NCI-H2107 treated with DMSO at 0.1 percent for 48 hours (cell line): ENCODE data around the gene TNKS2.
"Not testable (repeated sequence)": the region's sequence is repeated elsewhere in the genome, so short reads cannot be mapped to it uniquely, and the experiment has no call there.

Source experiments
- DNase-seq: peaks from one replicate; lab custom pipeline; 2025; ENCODE audit not compliant: unreplicated experiment; lab: John Stamatoyannopoulos, UW

The TNKS2 gene

GRCh38 chr10:91797874-91798648 is at the start of gene TNKS2:
Gene TNKS2, plus strand, starts transcription at chr10:91798426. Its CDS starts 265 bp downstream, at chr10:91798691.
- peak; percentile 68 for DNase-seq

DNA sequence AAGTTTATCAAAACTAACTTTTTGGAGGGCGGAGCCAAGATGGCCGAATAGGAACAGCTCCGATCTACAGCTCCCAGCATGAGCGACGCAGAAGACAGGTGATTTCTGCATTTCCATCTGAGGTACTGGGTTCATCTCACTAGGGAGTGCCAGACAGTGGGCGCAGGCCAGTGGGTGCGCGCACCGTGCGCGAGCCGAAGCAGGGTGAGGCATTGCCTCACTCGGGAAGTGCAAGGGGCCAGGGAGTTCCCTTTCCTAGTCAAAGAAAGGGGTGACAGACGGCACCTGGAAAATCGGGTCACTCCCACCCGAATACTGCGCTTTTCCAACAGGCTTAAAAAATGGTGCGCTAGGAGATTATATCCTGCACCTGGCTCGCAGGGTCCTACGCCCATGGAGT is 48.6 kb upstream of the TNKS2 start:
- not testable (repeated sequence) for DNase-seq

GRCh38 chr10:91756286-91756685 is 41.9 kb upstream of the TNKS2 start:
- no peak for DNase-seq

DNA sequence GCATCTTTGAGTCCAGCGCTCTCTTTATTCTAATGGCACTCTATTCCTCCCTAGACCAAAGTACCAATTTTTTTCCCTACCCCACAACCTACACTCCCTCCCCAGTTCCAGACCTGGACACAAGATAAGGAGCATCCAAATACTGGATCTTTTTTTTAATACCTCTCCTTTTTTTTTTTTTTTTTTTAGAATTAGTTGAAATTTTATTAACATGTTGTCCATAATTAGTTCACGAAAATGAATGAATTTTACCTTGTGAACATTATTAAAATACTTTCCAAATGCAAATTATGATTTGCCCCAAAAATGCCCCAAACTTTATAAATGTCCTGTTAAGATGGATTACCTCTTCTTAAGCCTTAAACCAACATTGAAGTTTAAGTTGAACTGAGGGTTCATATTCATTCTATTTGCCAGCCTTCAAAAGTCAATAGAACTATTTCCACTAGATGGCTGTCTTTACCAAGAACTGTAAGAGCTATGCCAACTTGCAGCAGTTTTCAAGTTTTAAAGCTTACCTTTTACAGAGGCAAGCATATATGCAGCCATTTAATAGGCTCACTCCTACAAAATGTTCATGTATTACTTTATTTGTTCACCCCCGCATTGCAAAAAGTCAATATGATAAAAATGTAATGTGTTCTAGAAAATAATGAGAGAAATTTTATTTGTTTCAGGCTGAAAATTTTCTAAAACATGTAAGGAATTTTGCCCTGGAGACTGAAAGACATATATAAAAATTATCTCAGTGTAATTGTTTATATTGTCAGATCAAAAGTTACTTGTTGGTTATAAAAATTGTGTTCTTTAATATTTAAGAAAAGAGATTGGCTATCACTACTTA is 39.7 kb upstream of the TNKS2 start:
- peak; percentile 36 for DNase-seq

DNA sequence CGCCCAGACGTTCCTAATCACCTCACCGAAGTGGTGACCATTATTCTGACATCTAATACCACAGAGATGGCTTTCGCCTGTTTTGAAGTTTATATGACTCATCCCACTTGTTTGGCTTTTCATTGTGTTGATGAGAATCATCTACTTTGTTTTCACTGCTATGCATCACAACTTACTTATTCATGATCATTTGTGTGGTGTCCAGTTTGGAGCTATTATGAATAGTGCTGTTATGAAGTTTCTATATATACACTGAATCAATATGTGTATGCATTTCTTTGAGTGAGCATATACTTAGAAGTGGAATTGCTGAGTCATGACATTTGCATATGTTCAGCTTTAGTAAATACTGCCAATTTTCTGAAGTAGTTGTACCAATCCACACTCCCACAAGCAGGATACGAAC is 38.6 kb upstream of the TNKS2 start:
- no peak for DNase-seq

GRCh38 chr10:91761721-91762120 is 36.5 kb upstream of the TNKS2 start:
- no peak for DNase-seq

GRCh38 chr10:91762878-91763277 is 35.3 kb upstream of the TNKS2 start:
- DNase-seq, result no peak

GRCh38 chr10:91766676-91767075 is 31.6 kb upstream of the TNKS2 start:
- DNase-seq, result no peak

DNA sequence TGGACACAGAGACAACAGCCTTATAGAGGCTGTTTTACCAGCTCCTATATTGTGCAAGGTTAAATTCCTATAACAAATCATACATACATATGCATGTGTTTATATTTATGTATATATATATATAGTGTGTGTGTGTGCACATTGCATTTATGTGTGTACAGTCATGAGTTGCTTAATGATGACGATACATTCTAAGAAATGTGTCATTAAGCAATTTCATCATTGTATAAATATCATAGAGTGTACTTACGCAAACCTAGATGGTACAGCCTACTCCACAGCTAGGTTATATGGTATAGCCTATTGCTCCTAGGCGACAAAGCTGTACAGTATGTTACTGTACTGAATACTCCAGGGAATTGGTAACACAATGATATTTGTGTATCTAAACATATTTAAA is 30.1 kb upstream of the TNKS2 start:
- DNase-seq, result no peak

DNA sequence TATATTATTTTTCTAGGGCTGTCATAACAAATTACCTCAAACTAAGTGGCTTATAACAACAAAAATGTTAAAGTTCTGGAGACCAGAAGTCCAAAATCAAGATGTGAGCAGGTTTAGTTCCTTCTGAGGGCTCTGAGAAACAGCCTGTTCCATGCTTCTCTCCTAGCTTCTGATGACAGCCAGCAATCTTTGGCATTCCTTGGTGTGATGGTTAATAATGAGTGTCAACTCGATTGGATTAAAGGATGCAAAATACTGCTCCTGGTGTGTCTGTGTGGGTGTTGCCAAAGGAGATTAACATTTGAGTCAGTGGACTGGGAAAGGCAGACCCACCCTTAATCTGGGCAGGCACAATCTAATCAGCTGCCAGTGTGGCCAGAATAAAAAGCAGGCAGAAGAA is 26.3 kb upstream of the TNKS2 start:
- no peak for DNase-seq

- DNase-seq, result no peak
These were observed 25.8 kb upstream of the TNKS2 start for GRCh38 chr10:91772461-91772860.

DNA sequence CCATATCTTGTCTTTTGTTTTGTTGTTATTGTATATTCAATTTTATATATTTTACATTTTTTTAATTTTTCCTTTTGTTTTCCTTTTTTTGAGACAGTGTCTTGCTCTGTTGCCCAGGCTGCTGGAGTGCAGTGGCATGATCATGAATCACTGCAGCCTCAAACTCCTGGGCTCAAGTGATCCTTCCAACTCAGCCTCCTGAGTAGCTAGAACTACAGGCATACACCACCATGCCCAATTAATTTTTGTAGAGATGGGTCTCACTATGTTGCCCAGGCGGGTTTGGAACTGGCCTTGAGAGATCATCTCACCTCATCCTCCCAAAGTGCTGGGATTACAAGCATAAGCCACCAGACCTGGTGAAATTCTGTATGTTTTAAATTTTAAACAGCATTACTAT is 25.4 kb upstream of the TNKS2 start:
- DNase-seq, result no peak

DNA sequence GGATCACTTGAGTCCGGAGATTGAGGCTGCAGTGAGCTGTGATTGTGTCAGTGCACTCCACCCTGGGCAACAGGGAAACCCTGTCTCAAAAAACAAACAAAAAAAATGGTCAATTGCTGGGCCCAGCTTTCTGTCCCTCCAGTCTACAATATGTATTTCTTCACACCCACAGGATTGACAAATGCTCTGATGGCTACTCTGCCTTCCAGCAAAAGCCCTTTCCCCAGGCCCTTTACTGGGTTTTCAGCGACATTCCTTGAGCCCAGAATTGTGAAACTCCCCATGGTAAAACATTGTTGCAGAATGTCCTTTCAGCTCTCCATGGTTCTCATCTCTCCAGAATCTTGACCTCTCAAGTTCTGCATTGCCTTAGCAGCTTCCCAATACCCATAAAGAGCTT is 23.7 kb upstream of the TNKS2 start:
- no peak for DNase-seq

GRCh38 chr10:91775731-91776130 is 22.5 kb upstream of the TNKS2 start:
- DNase-seq, result no peak

DNA sequence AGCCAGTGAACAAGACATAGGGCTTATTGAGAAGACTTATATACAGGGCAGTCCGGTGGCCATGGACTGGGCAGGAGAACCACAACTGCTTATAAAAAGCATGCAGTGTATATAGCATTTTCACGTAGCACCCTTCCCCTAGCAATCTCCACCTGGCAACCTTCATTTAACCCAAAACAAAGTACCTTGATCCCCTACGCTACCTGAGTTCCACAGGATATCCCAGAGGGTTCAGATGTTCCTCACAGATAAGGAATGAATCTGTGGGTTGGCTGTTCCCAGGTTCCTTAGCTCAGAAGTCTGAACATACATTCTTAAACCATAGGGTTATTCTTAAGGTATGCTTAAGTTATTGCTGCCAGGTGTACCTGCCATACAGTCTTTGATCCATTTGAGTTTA is 22.0 kb upstream of the TNKS2 start:
- DNase-seq, result no peak

GRCh38 chr10:91778485-91778884 is 19.7 kb upstream of the TNKS2 start:
- DNase-seq, result no peak

DNA sequence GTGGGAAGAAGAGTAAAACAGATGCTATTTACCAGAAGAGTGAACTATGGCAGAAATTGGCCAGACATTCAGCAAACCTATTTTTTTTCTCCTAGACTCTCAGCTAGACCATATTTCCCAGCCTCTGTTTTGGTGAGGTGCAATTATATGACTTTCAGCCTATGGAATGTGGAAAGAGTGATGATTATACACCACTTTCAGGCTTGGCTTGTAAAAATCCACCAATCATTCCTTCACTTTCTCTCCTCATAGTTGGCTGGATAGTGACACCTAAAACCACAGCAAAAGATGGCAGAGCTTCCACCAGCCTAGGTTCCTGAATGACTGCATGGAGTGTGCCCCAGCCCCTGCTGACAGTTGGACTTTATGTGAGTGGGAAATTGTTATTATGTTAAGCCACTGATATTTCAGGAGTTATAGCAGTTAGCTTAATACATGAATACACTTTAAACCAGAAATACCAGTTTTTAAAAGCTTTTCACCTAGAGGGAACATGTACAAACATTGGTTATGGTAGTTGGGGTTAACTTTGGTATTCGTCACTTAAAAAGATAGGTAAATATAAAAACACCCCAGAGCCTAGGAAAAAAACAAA is 19.1 kb upstream of the TNKS2 start:
- no peak for DNase-seq

DNA sequence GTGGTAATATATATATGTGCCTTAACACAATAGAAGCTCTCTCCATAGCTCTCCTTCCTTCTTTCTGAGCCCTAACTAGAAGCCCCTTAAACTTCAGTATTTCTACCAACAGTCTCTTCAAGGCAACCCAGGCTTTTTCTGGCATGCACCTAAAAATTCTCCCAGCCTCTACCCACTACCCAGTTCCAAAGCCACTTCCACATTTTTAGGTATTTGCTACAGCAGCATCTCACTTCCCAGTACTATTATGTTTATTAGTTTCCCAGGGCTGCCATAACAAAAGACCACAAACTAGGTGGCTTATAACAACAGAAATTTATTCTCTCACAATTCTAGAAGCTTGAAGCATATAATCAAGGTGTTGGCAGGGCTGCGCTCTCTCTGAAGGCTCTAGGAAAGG is 15.7 kb upstream of the TNKS2 start:
- DNase-seq, result no peak

DNA sequence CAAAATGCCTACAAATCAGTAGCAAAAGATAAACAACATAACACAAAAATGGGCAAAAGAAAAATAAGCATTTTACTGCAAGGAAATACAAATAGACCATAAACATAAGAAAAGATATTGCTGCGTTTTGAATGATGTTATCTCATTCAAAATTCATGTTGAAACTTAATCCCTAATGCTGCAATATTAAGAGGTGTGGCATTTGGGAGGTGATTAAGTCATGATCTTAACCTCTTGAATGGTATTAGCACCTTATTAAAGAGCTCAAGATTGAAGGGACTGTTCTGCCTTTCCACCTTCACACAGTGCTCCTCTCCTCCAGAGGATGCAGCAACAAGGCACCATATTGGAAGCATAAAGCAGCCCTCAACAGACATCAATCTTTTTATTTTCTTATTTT is 12.4 kb upstream of the TNKS2 start:
- no peak for DNase-seq

DNA sequence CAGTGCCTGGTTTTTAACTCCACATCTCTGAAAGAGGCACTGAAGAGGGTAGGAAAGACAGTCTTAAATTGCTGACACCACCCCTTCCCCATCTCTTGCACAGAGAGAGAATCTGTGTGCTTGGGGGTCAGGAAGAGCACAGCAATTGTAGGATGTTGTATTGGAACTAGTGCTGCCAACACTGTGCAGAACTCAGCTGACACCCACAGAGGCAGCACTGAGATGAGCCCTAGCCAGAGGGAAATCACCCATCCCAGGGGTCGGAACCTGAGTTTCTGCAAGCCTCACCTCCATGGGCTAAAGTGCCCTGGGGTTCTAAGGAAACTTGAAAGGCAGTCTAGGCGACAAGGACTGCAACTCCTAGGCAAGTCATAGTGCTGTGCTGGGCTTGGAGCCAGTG is 11.0 kb upstream of the TNKS2 start:
- DNase-seq, result no peak

- no peak for DNase-seq
These were observed 10.4 kb upstream of the TNKS2 start for GRCh38 chr10:91787810-91788209.

- no peak for DNase-seq
These were observed 9.7 kb upstream of the TNKS2 start for GRCh38 chr10:91788527-91788926.
